ENCODE data around the gene CUL7.

GRCh38 chr6:43006251-43006650 is 47.4 kb downstream of the CUL7 start:
- TF ChIP-seq, protein P1, sequence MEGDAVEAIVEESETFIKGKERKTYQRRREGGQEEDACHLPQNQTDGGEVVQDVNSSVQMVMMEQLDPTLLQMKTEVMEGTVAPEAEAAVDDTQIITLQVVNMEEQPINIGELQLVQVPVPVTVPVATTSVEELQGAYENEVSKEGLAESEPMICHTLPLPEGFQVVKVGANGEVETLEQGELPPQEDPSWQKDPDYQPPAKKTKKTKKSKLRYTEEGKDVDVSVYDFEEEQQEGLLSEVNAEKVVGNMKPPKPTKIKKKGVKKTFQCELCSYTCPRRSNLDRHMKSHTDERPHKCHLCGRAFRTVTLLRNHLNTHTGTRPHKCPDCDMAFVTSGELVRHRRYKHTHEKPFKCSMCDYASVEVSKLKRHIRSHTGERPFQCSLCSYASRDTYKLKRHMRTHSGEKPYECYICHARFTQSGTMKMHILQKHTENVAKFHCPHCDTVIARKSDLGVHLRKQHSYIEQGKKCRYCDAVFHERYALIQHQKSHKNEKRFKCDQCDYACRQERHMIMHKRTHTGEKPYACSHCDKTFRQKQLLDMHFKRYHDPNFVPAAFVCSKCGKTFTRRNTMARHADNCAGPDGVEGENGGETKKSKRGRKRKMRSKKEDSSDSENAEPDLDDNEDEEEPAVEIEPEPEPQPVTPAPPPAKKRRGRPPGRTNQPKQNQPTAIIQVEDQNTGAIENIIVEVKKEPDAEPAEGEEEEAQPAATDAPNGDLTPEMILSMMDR (IDR thresholded peaks at IDR 0.05) = no peak
- no peak for TF ChIP-seq POLR2A (IDR thresholded peaks at IDR 0.05)

Data from body of pancreas (tissue), 4 donors.